OCI-LY7 (cell line): Measurements from ENCODE around the gene KRTAP4-12.

ENCODE experiments used
- EZH2phosphoT487 ChIP-seq: fragments of 200-600 bp; sonication (generic); IDR thresholded peaks from 2 replicates; pipeline ENCODE4 v1.6.1; 2018; ENCODE audit warnings: low read depth, borderline replicate concordance, mild to moderate bottlenecking, mixed run types, antibody characterized with exemption, low read length, moderate library complexity, mixed read lengths
- TF ChIP-seq, protein P1 (sequence below): fragments of 200-600 bp; sonication (generic); conservative IDR thresholded peaks from 2 replicates; pipeline ENCODE4 v1.5.1; 2014; ENCODE audit warnings: mild to moderate bottlenecking, antibody characterized with exemption, low read length, moderate library complexity, mixed read lengths

DNA sequence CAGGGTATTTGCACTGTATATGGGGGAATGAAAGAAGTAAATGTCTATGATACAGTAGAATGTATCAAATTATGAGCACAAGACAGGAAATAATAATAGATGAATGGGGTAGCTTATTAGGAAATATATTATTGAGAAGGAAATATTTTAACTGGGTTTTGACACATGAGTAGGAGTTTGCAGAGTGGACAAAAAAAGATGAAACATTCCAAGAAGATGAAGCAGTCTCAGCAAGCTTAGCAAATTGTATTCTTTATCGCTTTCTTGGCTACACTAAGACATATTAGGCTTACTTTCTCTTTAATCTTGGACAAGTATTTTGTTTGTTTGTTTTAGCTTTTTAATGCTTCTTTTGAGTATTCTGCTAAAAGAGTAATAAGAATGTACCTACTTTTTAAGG lies 20.1 kb downstream of the KRTAP4-12 start:
- no peak for TF ChIP-seq EZH2phosphoT487
- TF ChIP-seq, protein P1, sequence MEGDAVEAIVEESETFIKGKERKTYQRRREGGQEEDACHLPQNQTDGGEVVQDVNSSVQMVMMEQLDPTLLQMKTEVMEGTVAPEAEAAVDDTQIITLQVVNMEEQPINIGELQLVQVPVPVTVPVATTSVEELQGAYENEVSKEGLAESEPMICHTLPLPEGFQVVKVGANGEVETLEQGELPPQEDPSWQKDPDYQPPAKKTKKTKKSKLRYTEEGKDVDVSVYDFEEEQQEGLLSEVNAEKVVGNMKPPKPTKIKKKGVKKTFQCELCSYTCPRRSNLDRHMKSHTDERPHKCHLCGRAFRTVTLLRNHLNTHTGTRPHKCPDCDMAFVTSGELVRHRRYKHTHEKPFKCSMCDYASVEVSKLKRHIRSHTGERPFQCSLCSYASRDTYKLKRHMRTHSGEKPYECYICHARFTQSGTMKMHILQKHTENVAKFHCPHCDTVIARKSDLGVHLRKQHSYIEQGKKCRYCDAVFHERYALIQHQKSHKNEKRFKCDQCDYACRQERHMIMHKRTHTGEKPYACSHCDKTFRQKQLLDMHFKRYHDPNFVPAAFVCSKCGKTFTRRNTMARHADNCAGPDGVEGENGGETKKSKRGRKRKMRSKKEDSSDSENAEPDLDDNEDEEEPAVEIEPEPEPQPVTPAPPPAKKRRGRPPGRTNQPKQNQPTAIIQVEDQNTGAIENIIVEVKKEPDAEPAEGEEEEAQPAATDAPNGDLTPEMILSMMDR = no peak
